PC-3 (cell line): ENCODE results near the gene ETV5. TPM values are rescaled to one million over a fixed set of nuclear protein-coding genes. Genes with fewer than 3 reads are reported as not detected.

Source experiments
- ATAC-seq: fragments of 200-7000 bp; cut with Tn5 transposase; 2 replicates; pipeline ENCODE4 v1.9.1; 2020; ENCODE audit warnings: mild to moderate bottlenecking, moderate library complexity
- BruUV-seq: library from RNA; stranded (reverse); fragments of 400-500 nt; replicated peaks from 2 replicates; lab custom pipeline; 2021; lab: Mats Ljungman, UMichigan
- CTCF ChIA-PET: fragments of 300-600 bp; sonication (Branson Sonifier 250); formaldehyde crosslinking; loops from one replicate; lab custom pipeline; 2022; ENCODE audit warnings: antibody characterized with exemption; lab: Charles Lee
- POLR2A ChIA-PET: fragments of 300-600 bp; sonication (Branson Sonifier 250); formaldehyde crosslinking; loops from one replicate; lab custom pipeline; 2022; ENCODE audit warnings: antibody characterized with exemption; ENCODE audit not compliant: unreplicated experiment; lab: Charles Lee
- DNase-seq: peaks from one replicate; pipeline ENCODE4 v3.0.0-alpha.2; 2015
- H2AFZ ChIP-seq: fragments of 300-600 bp; sonication (generic); 2 replicates; pipeline ENCODE4 v1.6.0; 2016; ENCODE audit warnings: antibody characterized with exemption, low read length
- H3F3A ChIP-seq: fragments of 300-600 bp; sonication (generic); one replicate; pipeline ENCODE4 v1.6.0; 2017; ENCODE audit warnings: antibody characterized with exemption, low read length, control low read depth, mild to moderate bottlenecking; ENCODE audit not compliant: unreplicated experiment
- H3K27ac ChIP-seq: fragments of 300-600 bp; sonication (generic); 2 replicates; pipeline ENCODE4 v1.5.1; 2016; ENCODE audit warnings: mild to moderate bottlenecking, low read length
- H3K27me3 ChIP-seq: fragments of 300-600 bp; sonication (generic); 2 replicates; pipeline ENCODE4 v1.6.1; 2016; ENCODE audit warnings: low read length, mixed read lengths
- H3K36me3 ChIP-seq: fragments of 300-600 bp; sonication (generic); 2 replicates; pipeline ENCODE4 v1.6.1; 2016; ENCODE audit warnings: low read depth, mixed run types, low read length, mixed read lengths
- H3K4me1 ChIP-seq: fragments of 300-600 bp; sonication (generic); 2 replicates; pipeline ENCODE4 v1.5.1; 2016; ENCODE audit warnings: low read length; ENCODE audit not compliant: insufficient read depth
- H3K4me2 ChIP-seq: fragments of 300-600 bp; sonication (generic); 2 replicates; pipeline ENCODE4 v1.6.0; 2016; ENCODE audit warnings: low read length
- H3K4me3 ChIP-seq: fragments of 300-600 bp; sonication (generic); 2 replicates; pipeline ENCODE4 v1.5.1; 2016; ENCODE audit warnings: mild to moderate bottlenecking, low read length, mixed read lengths
- H3K79me2 ChIP-seq: fragments of 300-600 bp; sonication (generic); 2 replicates; pipeline ENCODE4 v1.6.1; 2017; ENCODE audit warnings: low read length, mixed read lengths
- H3K9ac ChIP-seq: fragments of 300-600 bp; sonication (generic); 2 replicates; pipeline ENCODE4 v1.6.0; 2016; ENCODE audit warnings: mild to moderate bottlenecking, low read length
- H3K9me2 ChIP-seq: fragments of 300-600 bp; sonication (generic); replicated peaks from 2 replicates; pipeline ENCODE4 v1.6.1; 2016; ENCODE audit warnings: mixed run types, low read length, mixed read lengths
- H3K9me3 ChIP-seq: fragments of 300-600 bp; sonication (generic); 2 replicates; pipeline ENCODE4 v1.6.1; 2016; ENCODE audit warnings: low read length, mixed read lengths
- H4K20me1 ChIP-seq: fragments of 300-600 bp; sonication (generic); 2 replicates; pipeline ENCODE4 v1.6.1; 2016; ENCODE audit warnings: low read length, mixed read lengths
- EZH2 ChIP-seq: fragments of 300-600 bp; sonication (generic); IDR thresholded peaks from one replicate; pipeline ENCODE4 v1.6.1; 2017; ENCODE audit warnings: antibody characterized with exemption, mild to moderate bottlenecking, low read length; ENCODE audit not compliant: unreplicated experiment
- EZH2phosphoT487 ChIP-seq: fragments of 300-600 bp; sonication (generic); IDR thresholded peaks from 2 replicates; pipeline ENCODE4 v1.6.1; 2018; ENCODE audit warnings: mild to moderate bottlenecking, antibody characterized with exemption, low read length, borderline replicate concordance
- intact Hi-C: fragments of 100-400 bp; cut with micrococcal nuclease; formaldehyde crosslinking; loops from 2 replicates; pipeline ENCODE4 v1.9.0; 2023
- total RNA-seq: library from RNA; depleted of rRNA; stranded (reverse); fragments of >200 nt; gene quantifications from 2 replicates; pipeline ENCODE4 v1.2.3, GENCODE V29; 2014
- TF ChIP-seq, protein P1 (sequence below): fragments of 300-600 bp; sonication (generic); conservative IDR thresholded peaks from 2 replicates; pipeline ENCODE4 v1.5.1; 2017; ENCODE audit warnings: antibody characterized with exemption, low read depth, mild to moderate bottlenecking, low read length

Gene ETV5
- total RNA-seq, 1 experiment from 2014 or later: 60.6 TPM

- Histone ChIP-seq H3K79me2 (no peaks in the 10 kb centered on the region), H3K36me3 (peaks cover 21% of the 10 kb centered on the region), H3K27ac (no peak overlapping the region), H3F3A (no peaks in the 10 kb centered on the region), H3K4me1 (no peaks in the 10 kb centered on the region), H3K9me3 (no peaks in the 10 kb centered on the region), H3K9me2 (no peaks in the 10 kb centered on the region), H2AFZ (no peak overlapping the region), H3K4me3 (no peak overlapping the region), H3K4me2 (no peak overlapping the region), H3K27me3 (no peaks in the 10 kb centered on the region), H3K9ac (no peak overlapping the region), H4K20me1 (no peaks in the 10 kb centered on the region)
- ChIA-PET POLR2A (interaction anchor here (0.5 kb wide), 1 partner anchor 21 kb away, joined by 3 read pairs; no protein-coding TSS in a partner anchor), CTCF (interaction anchor here (0.7 kb wide), 1 partner anchor 14 kb away, joined by 3 read pairs; no protein-coding TSS in a partner anchor)
- no TSS peak for BruUV-seq
- TF ChIP-seq, protein P1, sequence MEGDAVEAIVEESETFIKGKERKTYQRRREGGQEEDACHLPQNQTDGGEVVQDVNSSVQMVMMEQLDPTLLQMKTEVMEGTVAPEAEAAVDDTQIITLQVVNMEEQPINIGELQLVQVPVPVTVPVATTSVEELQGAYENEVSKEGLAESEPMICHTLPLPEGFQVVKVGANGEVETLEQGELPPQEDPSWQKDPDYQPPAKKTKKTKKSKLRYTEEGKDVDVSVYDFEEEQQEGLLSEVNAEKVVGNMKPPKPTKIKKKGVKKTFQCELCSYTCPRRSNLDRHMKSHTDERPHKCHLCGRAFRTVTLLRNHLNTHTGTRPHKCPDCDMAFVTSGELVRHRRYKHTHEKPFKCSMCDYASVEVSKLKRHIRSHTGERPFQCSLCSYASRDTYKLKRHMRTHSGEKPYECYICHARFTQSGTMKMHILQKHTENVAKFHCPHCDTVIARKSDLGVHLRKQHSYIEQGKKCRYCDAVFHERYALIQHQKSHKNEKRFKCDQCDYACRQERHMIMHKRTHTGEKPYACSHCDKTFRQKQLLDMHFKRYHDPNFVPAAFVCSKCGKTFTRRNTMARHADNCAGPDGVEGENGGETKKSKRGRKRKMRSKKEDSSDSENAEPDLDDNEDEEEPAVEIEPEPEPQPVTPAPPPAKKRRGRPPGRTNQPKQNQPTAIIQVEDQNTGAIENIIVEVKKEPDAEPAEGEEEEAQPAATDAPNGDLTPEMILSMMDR: no peak
- TF ChIP-seq EZH2phosphoT487 (no peak), EZH2 (no peak)
- intact Hi-C loops: no loop called here
- DNase-seq (no peak), ATAC-seq (no peak)
Observed at GRCh38 chr3:186082150-186082549, 26.7 kb downstream of the ETV5 start.

DNA sequence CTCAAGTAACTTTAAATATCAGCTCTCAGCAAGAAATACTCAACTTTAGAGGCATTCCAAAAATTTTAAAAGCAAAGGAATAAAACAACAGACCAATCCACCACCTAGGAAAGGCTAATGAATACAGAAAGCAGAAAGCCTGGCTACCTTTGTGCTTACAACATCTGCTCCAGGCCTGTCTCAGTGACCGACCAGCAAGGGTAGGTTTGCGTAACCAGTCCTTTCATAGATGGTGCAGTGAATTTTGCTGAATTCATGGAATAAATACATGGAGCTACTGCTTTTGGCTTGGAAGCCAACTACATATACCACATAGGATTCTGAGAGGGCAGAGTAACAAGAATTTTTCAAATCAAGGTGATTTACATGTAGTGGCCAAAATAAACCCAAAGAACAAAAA, 27.2 kb downstream of the ETV5 start:
- ChIA-PET POLR2A (interaction anchor here (0.5 kb wide), 1 partner anchor 21 kb away, joined by 3 read pairs; no protein-coding TSS in a partner anchor), CTCF (interaction anchor here (0.7 kb wide), 1 partner anchor 14 kb away, joined by 3 read pairs; no protein-coding TSS in a partner anchor)
- intact Hi-C loops: no loop called here
- no peaks in the 10 kb centered on the region for H3K79me2 ChIP-seq
- DNase-seq: no peak
- no peaks in the 10 kb centered on the region for H3K27me3 ChIP-seq
- H3K9ac ChIP-seq: no peak overlapping the region
- no peaks in the 10 kb centered on the region for H3K4me1 ChIP-seq
- H3K9me2 ChIP-seq: no peaks in the 10 kb centered on the region
- H4K20me1 ChIP-seq: no peaks in the 10 kb centered on the region
- ATAC-seq: no peak
- no peak overlapping the region for H2AFZ ChIP-seq
- no peak overlapping the region for H3K27ac ChIP-seq
- H3F3A ChIP-seq: no peaks in the 10 kb centered on the region
- H3K36me3 ChIP-seq: peaks cover 25% of the 10 kb centered on the region
- H3K9me3 ChIP-seq: no peaks in the 10 kb centered on the region
- H3K4me2 ChIP-seq: no peak overlapping the region
- TF ChIP-seq, protein P1: no peak
- TF ChIP-seq EZH2phosphoT487 (no peak), EZH2 (no peak)
- no TSS peak for BruUV-seq
- H3K4me3 ChIP-seq: no peak overlapping the region

DNA sequence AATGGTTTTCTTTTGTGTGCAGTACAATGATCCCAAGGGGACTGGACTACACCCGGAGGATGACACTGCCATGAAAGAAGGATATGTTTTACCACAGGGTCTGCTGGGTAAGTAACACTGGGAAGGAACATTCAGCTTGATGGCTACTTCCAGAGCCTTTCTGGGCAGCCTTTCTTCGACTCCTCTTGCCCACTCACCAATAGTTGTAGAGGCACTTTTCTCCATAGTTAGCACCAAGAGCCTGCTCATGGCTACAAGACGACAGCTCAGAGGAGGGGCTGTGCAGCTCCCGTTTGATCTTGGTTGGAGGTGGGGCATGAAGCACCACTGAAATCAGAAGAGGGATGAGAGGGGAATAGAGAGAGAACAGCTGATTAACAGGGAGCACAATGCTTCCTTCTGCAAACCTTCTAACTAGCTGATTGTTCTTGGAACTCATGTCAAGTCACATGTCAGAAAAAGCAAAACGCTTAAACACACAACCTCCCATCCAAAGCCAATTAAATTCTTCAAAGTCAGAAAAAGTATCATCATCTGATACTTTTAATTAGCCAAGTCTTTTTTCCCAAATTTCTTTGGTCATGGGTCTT, 27.9 kb downstream of the ETV5 start:
- POLR2A ChIA-PET: no interaction called here
- Histone ChIP-seq H3K4me1 (no peaks in the 10 kb centered on the region), H4K20me1 (no peaks in the 10 kb centered on the region), H3K9me3 (no peaks in the 10 kb centered on the region), H3K4me3 (no peak overlapping the region), H3K9ac (no peak overlapping the region), H3K79me2 (no peaks in the 10 kb centered on the region), H3K27me3 (no peaks in the 10 kb centered on the region), H3K9me2 (no peaks in the 10 kb centered on the region), H3K27ac (no peak overlapping the region), H2AFZ (no peak overlapping the region), H3K36me3 (peaks cover 32% of the 10 kb centered on the region), H3K4me2 (no peak overlapping the region), H3F3A (no peaks in the 10 kb centered on the region)
- ATAC-seq: no peak
- CTCF ChIA-PET: no interaction called here
- intact Hi-C loops: no loop called here
- TF ChIP-seq EZH2: no peak
- BruUV-seq: no TSS peak
- no peak for DNase-seq
